Activated CD8-positive, alpha-beta memory T cell treated with anti-CD3 and anti-CD28 coated beads for 48 hours (primary cell): ENCODE data around the gene LRIG1.

Experiments
- DNase-seq, 3 experiments: peaks; one replicate each; pipeline ENCODE4 v3.0.0-alpha.2; 2020; ENCODE audit warnings: low read depth in 2 of 3, low spot score in 2 of 3

Gene LRIG1

GRCh38 chr3:66363148-66363547 lies 137.7 kb downstream of the LRIG1 start:
- no peak for DNase-seq

- no peak for DNase-seq
These were observed 138.3 kb downstream of the LRIG1 start for GRCh38 chr3:66362541-66362941.

GRCh38 chr3:66361356-66361755 lies 139.5 kb downstream of the LRIG1 start:
- no peak for DNase-seq

- DNase-seq, result no peak
These were observed 144.8 kb downstream of the LRIG1 start for GRCh38 chr3:66355997-66356396.

- no peak for DNase-seq
These were observed 145.4 kb downstream of the LRIG1 start for GRCh38 chr3:66355394-66355793.

GRCh38 chr3:66354001-66354400 lies 146.8 kb downstream of the LRIG1 start:
- no peak for DNase-seq

- no peak for DNase-seq
These were observed 147.3 kb downstream of the LRIG1 start for GRCh38 chr3:66353530-66353929.

GRCh38 chr3:66353039-66353438 lies 147.8 kb downstream of the LRIG1 start:
- DNase-seq, result no peak

- DNase-seq, result no peak
These were observed 150.2 kb downstream of the LRIG1 start for GRCh38 chr3:66350601-66351000.

- no peak for DNase-seq
These were observed 152.1 kb downstream of the LRIG1 start for GRCh38 chr3:66348704-66349103.

- no peak for DNase-seq
These were observed 155.8 kb downstream of the LRIG1 start for GRCh38 chr3:66344848-66345578.

- DNase-seq, result no peak
These were observed 156.4 kb downstream of the LRIG1 start for GRCh38 chr3:66344391-66344811.

- DNase-seq, result no peak
These were observed 158.0 kb downstream of the LRIG1 start for GRCh38 chr3:66342717-66343356.

GRCh38 chr3:66338927-66339326 lies 161.9 kb downstream of the LRIG1 start:
- DNase-seq, result no peak

GRCh38 chr3:66336333-66336766 lies 164.5 kb downstream of the LRIG1 start:
- no peak for DNase-seq

GRCh38 chr3:66335671-66336070 lies 165.2 kb downstream of the LRIG1 start:
- DNase-seq, result no peak
